DMS79 treated with DMSO at 0.1 percent for 48 hours (cell line): Measurements from ENCODE around the gene ZNF562.

Source experiments
- DNase-seq: peaks from one replicate; lab custom pipeline; 2025; lab: John Stamatoyannopoulos, UW

The ZNF562 gene

DNA sequence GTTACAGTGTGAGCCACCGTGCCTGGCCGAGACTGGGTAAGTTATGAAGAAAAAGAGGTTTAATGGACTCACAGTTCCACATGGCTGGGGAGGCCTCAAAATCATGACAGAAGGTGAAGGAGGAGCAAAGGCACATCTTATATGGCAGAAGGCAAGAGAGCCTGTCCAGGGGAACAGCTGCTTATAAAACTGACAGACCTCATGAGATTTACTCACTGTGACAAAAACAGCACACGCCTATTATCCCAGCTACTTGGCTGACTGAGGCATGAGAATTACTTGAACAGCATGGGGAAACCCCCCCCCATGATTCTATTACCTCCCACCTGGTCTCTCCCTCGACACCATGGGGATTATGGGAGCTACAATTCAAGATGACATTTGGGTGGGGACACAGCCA, 30.4 kb downstream of the ZNF562 start:
- DNase-seq: no peak

DNA sequence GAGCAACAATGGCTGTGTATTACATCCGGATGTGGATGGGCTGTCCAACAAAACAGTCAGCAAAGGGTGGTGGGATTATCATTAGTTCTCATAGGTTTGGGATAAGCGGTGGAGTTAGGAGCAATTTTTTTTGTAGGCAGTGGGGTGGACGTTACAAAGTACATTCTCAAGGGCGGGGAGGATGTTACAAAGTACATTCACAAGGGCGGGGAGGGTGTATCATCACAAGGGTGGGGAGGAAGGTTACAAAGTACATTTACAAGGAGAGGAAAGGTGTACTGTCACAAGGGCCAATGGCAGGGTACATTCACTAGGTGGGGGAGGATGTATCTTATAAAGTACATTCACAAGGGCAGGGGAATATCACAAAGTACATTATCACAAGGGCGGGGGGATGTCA, 33.1 kb downstream of the ZNF562 start:
- DNase-seq: no peak

DNA sequence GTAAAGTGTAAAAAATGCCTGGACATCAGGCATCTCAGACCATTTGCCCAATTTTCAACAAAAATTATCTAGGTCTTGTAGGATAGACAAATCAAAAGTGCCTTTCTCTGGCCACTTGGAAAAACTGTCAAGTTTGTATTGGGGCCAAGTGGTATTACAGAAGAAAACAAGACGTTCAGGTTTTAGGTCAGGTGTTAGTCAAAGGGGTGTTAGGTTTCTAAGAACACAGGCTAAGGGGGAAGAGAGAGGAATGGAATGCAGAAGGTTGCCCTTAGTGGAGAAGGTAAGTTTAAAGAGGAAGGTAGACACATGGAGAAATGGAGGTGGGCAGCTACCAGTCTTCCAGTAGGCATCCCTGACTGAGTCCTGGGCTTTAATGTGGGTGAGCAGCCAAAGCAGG, 33.9 kb downstream of the ZNF562 start:
- no peak for DNase-seq

DNA sequence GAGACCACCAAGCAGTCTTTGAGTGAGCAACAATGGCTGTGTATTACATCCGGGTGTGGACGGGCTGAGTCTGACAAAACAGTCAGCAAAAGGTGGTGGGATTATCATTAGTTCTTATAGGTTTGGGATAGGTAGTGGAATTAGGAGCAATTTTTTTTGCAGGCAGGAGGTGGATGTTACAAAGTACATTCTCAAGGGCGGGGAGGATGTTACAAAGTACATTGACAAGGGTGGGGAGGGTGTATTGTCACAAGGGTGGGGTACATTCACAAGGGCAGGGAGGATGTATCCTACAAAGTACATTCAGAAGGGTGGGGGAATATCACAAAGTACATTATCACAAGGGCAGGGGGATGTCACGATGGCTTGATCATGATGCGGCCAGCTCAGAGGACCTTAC, 38.9 kb downstream of the ZNF562 start:
- DNase-seq: no peak

- DNase-seq: no peak
Observed at GRCh38 chr19:9627856-9628255, 47.0 kb downstream of the ZNF562 start.

DNA sequence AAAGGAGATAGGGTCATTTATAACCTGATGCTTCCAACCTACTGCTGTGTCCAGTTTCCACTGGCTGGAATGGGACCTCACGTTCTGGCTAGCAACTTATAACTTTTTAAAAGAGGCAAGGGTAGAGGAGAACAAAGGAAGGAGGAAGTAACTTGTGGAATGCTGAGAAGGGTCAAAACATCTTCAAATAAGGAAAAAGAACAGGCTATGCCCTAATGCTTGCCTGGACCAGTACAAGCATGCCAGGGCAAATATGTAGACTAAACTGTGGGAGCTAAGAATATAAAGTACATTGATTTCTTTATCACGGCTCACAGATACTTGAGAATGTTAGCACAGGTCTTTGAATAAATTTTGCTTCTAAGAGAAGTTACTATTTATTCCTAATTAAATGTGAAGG, 52.4 kb downstream of the ZNF562 start:
- no peak for DNase-seq

GRCh38 chr19:9621156-9622037, 53.5 kb downstream of the ZNF562 start, which contains the start of gene ZNF561:
Gene ZNF561, minus strand, starts transcription at chr19:9621232. Its CDS starts 1,776 bp downstream, at chr19:9619456.
- peak; percentile 88 for DNase-seq

DNA sequence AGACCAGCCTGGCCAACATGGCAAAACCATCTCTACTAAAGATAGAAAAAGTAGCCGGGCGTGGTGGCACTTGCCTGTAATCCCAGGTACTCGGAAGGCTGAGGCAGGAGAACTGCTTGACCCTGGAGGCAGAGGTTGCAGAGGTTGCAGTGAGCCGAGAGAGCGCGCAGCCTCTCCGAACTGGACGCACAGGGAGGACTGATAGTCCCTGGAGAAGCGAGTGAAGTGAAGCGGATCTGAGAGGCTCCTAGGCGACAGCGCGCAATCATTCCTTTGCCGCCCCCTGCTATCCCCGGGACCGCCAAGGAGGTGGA, 54.1 kb downstream of the ZNF562 start:
- DNase-seq: no peak

GRCh38 chr19:9615844-9616243, 59.1 kb downstream of the ZNF562 start:
- no peak for DNase-seq

DNA sequence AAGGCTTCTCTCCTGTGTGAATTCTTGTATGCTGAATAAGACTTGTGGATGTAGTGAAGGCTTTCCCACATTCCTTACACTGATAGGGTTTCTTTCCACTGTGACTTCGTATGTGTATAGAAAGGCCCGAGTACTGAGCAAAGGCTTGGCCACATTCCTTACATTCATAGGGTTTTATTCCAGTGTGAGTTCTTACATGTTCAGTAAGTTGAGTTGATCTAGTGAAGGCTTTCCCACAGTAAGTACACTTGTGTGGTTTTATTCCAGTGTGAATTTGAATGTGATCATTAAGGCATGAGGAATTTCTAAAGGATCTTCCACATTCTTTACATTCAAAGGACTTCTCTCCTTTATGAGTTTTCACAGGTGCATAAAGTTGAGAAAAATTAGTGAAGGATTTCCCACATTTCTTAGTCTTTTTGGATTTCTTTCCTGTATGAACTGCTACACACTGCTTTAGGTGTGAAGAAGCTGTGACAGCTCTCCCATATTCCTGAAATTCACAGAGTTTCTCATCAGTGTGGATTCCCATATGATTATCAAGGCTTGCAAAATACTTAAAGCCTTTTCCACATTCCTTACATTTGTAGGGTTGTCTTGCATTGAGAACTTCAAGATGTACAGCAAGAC, 64.3 kb downstream of the ZNF562 start:
- no peak for DNase-seq

DNA sequence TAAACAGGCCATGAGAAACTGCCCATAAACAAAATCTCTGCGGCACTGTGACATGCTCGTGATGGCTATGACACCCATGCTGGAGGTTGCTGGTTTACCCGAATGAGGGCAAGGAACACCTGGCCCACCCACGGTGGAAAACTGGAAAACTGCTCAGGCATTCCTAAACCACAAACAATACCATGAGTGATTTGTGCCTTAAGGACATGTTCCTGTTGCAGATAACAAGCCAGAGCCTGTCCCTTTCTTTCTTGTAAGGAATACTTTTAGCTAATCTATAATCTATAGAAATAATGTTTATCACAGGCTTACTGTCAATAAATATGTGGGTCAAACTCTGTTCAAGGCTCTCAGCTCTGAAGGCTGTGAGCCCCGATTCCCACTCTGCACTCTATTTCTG, 66.0 kb downstream of the ZNF562 start:
- no peak for DNase-seq

GRCh38 chr19:9597027-9597426, 77.9 kb downstream of the ZNF562 start:
- no peak for DNase-seq
